Endothelial cell of umbilical vein (primary cell): ENCODE data around the gene CHD9NB. TPM values are rescaled to one million over a fixed set of nuclear protein-coding genes. Genes with fewer than 3 reads are reported as not detected.

Experiments used
- BruUV-seq: library from RNA; stranded (reverse); fragments of 400-500 nt; replicated peaks from 2 replicates; lab custom pipeline; 2021; lab: Mats Ljungman, UMichigan
- CTCF ChIA-PET: fragments of 300-600, 350-600 bp; sonication (Branson Sonifier 250); formaldehyde crosslinking; loops from one replicate; lab custom pipeline; 2021; ENCODE audit warnings: antibody characterized with exemption, inconsistent platforms; lab: Charles Lee
- POLR2A ChIA-PET: fragments of 300-600, 350-600 bp; sonication (Branson Sonifier 250); formaldehyde crosslinking; loops from one replicate; lab custom pipeline; 2021; ENCODE audit warnings: antibody characterized with exemption, inconsistent platforms; lab: Charles Lee
- DNase-seq: peaks from one replicate; pipeline ENCODE4 v3.0.0-alpha.2; 2011; ENCODE audit warnings: low read depth, low spot score
- FAIRE-seq: peaks from 2 replicates; lab custom pipeline; 2011; peaks lifted over from hg19 to GRCh38; lab: Jason Lieb, UNC
- H2AFZ ChIP-seq: 2 replicates; pipeline ENCODE4 v1.6.0; 2012; ENCODE audit warnings: low read depth, low read length, control low read depth, inconsistent platforms
- H3K27ac ChIP-seq: 2 replicates; pipeline ENCODE4 v1.5.1; 2011; ENCODE audit warnings: low read depth, mild to moderate bottlenecking, control low read depth, low read length, moderate library complexity; ENCODE audit not compliant: insufficient read depth
- H3K27me3 ChIP-seq, 2 experiments: 2 replicates each; pipeline versions ENCODE4 v1.6.0 to v1.6.1; 2011; ENCODE audit warnings: low read length in 2 of 2, mixed read lengths in 1 of 2; ENCODE audit not compliant: control insufficient read depth in 2 of 2, insufficient read depth in 2 of 2
- H3K36me3 ChIP-seq, 2 experiments: 2 replicates in 1 of 2; 3 replicates in 1 of 2; pipeline ENCODE4 v1.5.1; 2011; ENCODE audit warnings: low read length in 2 of 2, mild to moderate bottlenecking in 1 of 2, moderate library complexity in 1 of 2; ENCODE audit not compliant: control insufficient read depth in 2 of 2, insufficient read depth in 2 of 2; ENCODE audit errors: extremely low read depth in 1 of 2
- H3K4me1 ChIP-seq: 3 replicates; pipeline ENCODE4 v1.5.1; 2011; ENCODE audit warnings: mild to moderate bottlenecking, low read length; ENCODE audit not compliant: control insufficient read depth, insufficient read depth; ENCODE audit errors: extremely low read depth
- H3K4me2 ChIP-seq: 2 replicates; pipeline ENCODE4 v1.6.1; 2011; ENCODE audit warnings: low read length, control low read depth, mixed read lengths; ENCODE audit not compliant: insufficient read depth
- H3K4me3 ChIP-seq, 3 experiments: fragments of 200-600 bp in 1 of 3; sonication (generic), shearing (Covaris generic) in 1 of 3; replicated peaks in 1 of 3; 2 replicates each; pipeline ENCODE4 v1.5.1; 2011 to 2016; ENCODE audit warnings: control low read depth in 3 of 3, low read length in 3 of 3, mild to moderate bottlenecking in 2 of 3, inconsistent platforms in 1 of 3, low read depth in 1 of 3, moderate library complexity in 1 of 3; ENCODE audit not compliant: insufficient read depth in 1 of 3
- H3K79me2 ChIP-seq: 2 replicates; pipeline ENCODE4 v1.6.0; 2012; ENCODE audit warnings: low read length, inconsistent platforms; ENCODE audit not compliant: control insufficient read depth, insufficient read depth
- H3K9ac ChIP-seq: replicated peaks from 2 replicates; pipeline ENCODE3; 2011; ENCODE audit warnings: low read length, control low read depth; ENCODE audit not compliant: insufficient read depth; ENCODE audit errors: extremely low read depth
- H3K9me1 ChIP-seq: replicated peaks from 3 replicates; pipeline ENCODE4 v1.6.0; 2011; ENCODE audit warnings: mild to moderate bottlenecking, low read length; ENCODE audit not compliant: control insufficient read depth, insufficient read depth; ENCODE audit errors: extremely low read depth
- H3K9me3 ChIP-seq: replicated peaks from 2 replicates; pipeline ENCODE4 v1.5.1; 2012; ENCODE audit warnings: low read length, inconsistent platforms; ENCODE audit not compliant: control insufficient read depth, insufficient read depth
- H4K20me1 ChIP-seq: replicated peaks from 2 replicates; pipeline ENCODE3; 2011; ENCODE audit warnings: mild to moderate bottlenecking, low read length; ENCODE audit not compliant: control insufficient read depth, insufficient read depth; ENCODE audit errors: extremely low read depth
- EZH2 ChIP-seq: IDR thresholded peaks from 2 replicates; pipeline ENCODE4 v1.6.1; 2012; ENCODE audit warnings: borderline replicate concordance, low read depth, mild to moderate bottlenecking, moderate library complexity, low read length, inconsistent platforms; ENCODE audit not compliant: severe bottlenecking
- FOS ChIP-seq: IDR thresholded peaks from 2 replicates; pipeline ENCODE4 v1.6.1; 2011; ENCODE audit warnings: mild to moderate bottlenecking, low read length, moderate library complexity, borderline replicate concordance; ENCODE audit not compliant: insufficient read depth
- GATA2 ChIP-seq: IDR thresholded peaks from 2 replicates; pipeline ENCODE4 v1.7.0; 2011; ENCODE audit warnings: low read depth, mild to moderate bottlenecking, moderate library complexity, mixed read lengths, low read length; ENCODE audit not compliant: insufficient read length, insufficient read depth
- JUN ChIP-seq: IDR thresholded peaks from 2 replicates; pipeline ENCODE4 v1.6.1; 2011; ENCODE audit warnings: borderline replicate concordance, low read depth; ENCODE audit not compliant: insufficient read length, insufficient read depth
- MYC ChIP-seq: IDR thresholded peaks from one replicate; pipeline ENCODE4 v1.6.1; 2011; ENCODE audit warnings: mild to moderate bottlenecking, low read depth, low read length
- POLR2A ChIP-seq: IDR thresholded peaks from 2 replicates; pipeline ENCODE4 v1.6.1; 2012; ENCODE audit warnings: low read depth, mild to moderate bottlenecking, control low read depth, low read length
- POLR2AphosphoS5 ChIP-seq: IDR thresholded peaks from 2 replicates; pipeline ENCODE4 v1.6.1; 2012; ENCODE audit warnings: low read depth, mild to moderate bottlenecking, control low read depth, low read length, moderate library complexity; ENCODE audit not compliant: insufficient read depth
- dilution Hi-C: fragments of 300-500 bp; cut with MboI; formaldehyde crosslinking; loops from one replicate; pipeline ENCODE4 v1.15.0; 2019; ENCODE audit warnings: low sequenced_read_pairs; ENCODE audit not compliant: extremely low pct_ligation_motif_present
- intact Hi-C: fragments of 100-400 bp; cut with micrococcal nuclease; formaldehyde crosslinking; loops from one replicate; pipeline ENCODE4 v1.10.0; 2022
- polyA plus RNA-seq, 4 experiments: library from polyadenylated mRNA; depleted of rRNA in 3 of 4; stranded (reverse) in 3 of 4; unstranded in 1 of 4; fragments of >200 nt; gene quantifications; 2 replicates each; pipeline versions ENCODE4 v1.2.1 to v1.2.3, GENCODE V29; 2011 to 2012; ENCODE audit warnings: missing spikeins in 1 of 4
- total RNA-seq: library from RNA; stranded (reverse); gene quantifications from 2 replicates; pipeline ENCODE4 v1.2.3, GENCODE V29; 2021
- TF ChIP-seq, protein P1 (sequence below), 2 donors: IDR thresholded peaks; 1 replicate in 1 of 2; 2 replicates in 1 of 2; pipeline ENCODE4 v1.5.1; 2011; ENCODE audit warnings: low read length in 2 of 2, mild to moderate bottlenecking in 2 of 2, moderate library complexity in 2 of 2, control low read depth in 1 of 2, inconsistent platforms in 1 of 2, low read depth in 1 of 2; ENCODE audit not compliant: insufficient read depth in 1 of 2; ENCODE audit errors: extremely low read depth in 1 of 2
- TF ChIP-seq, protein P2 (sequence below): IDR thresholded peaks from 2 replicates; pipeline ENCODE4 v1.6.1; 2011; ENCODE audit not compliant: insufficient read depth, insufficient read length

CHD9NB gene
- total and polyA plus RNA-seq, 2 donors (not counting 3 experiments of a cell fraction or from before 2014, with no cell fraction given), result 0.44 to 0.66 TPM

DNA sequence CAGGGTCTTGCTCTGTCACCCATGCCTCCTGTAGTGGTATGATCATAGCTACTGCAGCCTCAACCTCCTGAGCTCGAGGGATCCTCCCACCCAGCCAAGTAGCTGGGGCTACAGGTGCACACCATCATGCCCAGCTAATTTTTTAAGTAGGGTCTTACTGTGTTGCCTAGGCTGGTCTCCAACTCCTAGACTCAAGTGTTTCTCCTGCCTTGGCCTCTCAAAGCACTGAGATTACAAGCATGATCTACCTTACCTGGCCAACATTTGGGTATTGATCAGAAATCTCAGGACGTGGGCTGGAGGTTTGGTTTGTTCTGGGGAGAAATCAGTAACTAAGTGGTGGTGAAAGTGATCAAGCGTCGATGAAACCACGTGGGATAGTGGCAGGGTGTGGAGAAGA is 6.2 kb upstream of the CHD9NB start:
- Histone ChIP-seq H3K36me3 (no peaks in the 10 kb centered on the region), H3K4me1 (peaks cover 18% of the 10 kb centered on the region), H4K20me1 (no peaks in the 10 kb centered on the region), H3K27ac (no peak overlapping the region), H3K4me2 (no peak overlapping the region), H3K9ac (no peak overlapping the region), H3K4me3 (no peak overlapping the region), H3K79me2 (peaks cover 21% of the 10 kb centered on the region), H3K27me3 (no peaks in the 10 kb centered on the region), H2AFZ (no peak overlapping the region), H3K9me1 (no peaks in the 10 kb centered on the region), H3K9me3 (no peaks in the 10 kb centered on the region)
- CTCF ChIA-PET, result no interaction called here
- DNase-seq (no peak), FAIRE-seq (no peak)
- no peak for TF ChIP-seq POLR2AphosphoS5
- no peak for TF ChIP-seq FOS
- TF ChIP-seq GATA2, result no peak
- no peak for TF ChIP-seq JUN
- TF ChIP-seq POLR2A, result no peak
- TF ChIP-seq, protein P1, sequence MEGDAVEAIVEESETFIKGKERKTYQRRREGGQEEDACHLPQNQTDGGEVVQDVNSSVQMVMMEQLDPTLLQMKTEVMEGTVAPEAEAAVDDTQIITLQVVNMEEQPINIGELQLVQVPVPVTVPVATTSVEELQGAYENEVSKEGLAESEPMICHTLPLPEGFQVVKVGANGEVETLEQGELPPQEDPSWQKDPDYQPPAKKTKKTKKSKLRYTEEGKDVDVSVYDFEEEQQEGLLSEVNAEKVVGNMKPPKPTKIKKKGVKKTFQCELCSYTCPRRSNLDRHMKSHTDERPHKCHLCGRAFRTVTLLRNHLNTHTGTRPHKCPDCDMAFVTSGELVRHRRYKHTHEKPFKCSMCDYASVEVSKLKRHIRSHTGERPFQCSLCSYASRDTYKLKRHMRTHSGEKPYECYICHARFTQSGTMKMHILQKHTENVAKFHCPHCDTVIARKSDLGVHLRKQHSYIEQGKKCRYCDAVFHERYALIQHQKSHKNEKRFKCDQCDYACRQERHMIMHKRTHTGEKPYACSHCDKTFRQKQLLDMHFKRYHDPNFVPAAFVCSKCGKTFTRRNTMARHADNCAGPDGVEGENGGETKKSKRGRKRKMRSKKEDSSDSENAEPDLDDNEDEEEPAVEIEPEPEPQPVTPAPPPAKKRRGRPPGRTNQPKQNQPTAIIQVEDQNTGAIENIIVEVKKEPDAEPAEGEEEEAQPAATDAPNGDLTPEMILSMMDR (IDR thresholded peaks at IDR 0.05; ENCODE audit: extremely low read depth in 1 of 2, insufficient read depth in 1 of 2, low read depth in 1 of 2, low read length in 2 of 2), result no peak
- TF ChIP-seq EZH2, result no peak
- TF ChIP-seq MYC, result no peak
- TF ChIP-seq, protein P2, sequence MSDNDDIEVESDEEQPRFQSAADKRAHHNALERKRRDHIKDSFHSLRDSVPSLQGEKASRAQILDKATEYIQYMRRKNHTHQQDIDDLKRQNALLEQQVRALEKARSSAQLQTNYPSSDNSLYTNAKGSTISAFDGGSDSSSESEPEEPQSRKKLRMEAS, result no peak
- intact Hi-C loops, result loop anchor here (10.0 kb wide), 2 partner anchors 376 to 446 kb away; partner anchors contain the start of genes AKTIP and RBL2
- POLR2A ChIA-PET, result no interaction called here
- no TSS peak for BruUV-seq
- dilution Hi-C loops, result no loop called here
